Measurements from ENCODE around the gene NELFCD. TPM values are rescaled to one million over a fixed set of nuclear protein-coding genes. Genes with fewer than 3 reads are reported as not detected.

The NELFCD gene
- total and polyA plus RNA-seq, 2 donors from 2014 or later, result 50.2 to 63.4 TPM

DNA sequence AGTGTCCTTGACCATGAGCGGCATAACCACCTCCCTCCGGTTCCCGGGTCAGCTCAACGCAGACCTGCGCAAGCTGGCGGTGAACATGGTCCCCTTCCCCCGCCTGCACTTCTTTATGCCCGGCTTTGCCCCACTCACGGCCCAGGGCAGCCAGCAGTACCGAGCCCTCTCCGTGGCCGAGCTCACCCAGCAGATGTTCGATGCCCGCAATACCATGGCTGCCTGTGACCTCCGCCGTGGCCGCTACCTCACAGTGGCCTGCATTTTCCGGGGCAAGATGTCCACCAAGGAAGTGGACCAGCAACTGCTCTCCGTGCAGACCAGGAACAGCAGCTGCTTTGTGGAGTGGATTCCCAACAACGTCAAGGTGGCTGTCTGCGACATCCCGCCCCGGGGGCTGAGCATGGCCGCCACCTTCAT is 43.1 kb downstream of the NELFCD start:
- DNase-seq (no peak), FAIRE-seq (no peak)
- TF ChIP-seq, protein P1, sequence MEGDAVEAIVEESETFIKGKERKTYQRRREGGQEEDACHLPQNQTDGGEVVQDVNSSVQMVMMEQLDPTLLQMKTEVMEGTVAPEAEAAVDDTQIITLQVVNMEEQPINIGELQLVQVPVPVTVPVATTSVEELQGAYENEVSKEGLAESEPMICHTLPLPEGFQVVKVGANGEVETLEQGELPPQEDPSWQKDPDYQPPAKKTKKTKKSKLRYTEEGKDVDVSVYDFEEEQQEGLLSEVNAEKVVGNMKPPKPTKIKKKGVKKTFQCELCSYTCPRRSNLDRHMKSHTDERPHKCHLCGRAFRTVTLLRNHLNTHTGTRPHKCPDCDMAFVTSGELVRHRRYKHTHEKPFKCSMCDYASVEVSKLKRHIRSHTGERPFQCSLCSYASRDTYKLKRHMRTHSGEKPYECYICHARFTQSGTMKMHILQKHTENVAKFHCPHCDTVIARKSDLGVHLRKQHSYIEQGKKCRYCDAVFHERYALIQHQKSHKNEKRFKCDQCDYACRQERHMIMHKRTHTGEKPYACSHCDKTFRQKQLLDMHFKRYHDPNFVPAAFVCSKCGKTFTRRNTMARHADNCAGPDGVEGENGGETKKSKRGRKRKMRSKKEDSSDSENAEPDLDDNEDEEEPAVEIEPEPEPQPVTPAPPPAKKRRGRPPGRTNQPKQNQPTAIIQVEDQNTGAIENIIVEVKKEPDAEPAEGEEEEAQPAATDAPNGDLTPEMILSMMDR (IDR thresholded peaks at IDR 0.05; ENCODE audit: borderline replicate concordance, extremely low read depth, insufficient read depth), result no peak
- Histone ChIP-seq H3K9ac (ENCODE audit: low read length in 3 of 3) (no peak overlapping the region), H3K4me1 (ENCODE audit: control insufficient read depth in 2 of 3, insufficient read depth in 2 of 3, low read depth in 1 of 3, low read length in 3 of 3) (peaks cover 0 to 4% (median 2%) of the 10 kb centered on the region in 3 donors), H3K27me3 (ENCODE audit: control insufficient read depth, insufficient read depth, low read length) (no peaks in the 10 kb centered on the region), H3K27ac (ENCODE audit: low read depth in 2 of 2, low read length in 2 of 2) (no peak overlapping the region), H3K9me3 (ENCODE audit: control insufficient read depth in 2 of 3, insufficient read depth in 1 of 3, low read length in 3 of 3) (no peaks in the 10 kb centered on the region), H3K36me3 (ENCODE audit: control insufficient read depth in 2 of 3, insufficient read depth in 3 of 3, low read length in 3 of 3) (peaks cover 2 to 40% (median 17%) of the 10 kb centered on the region in 3 donors), H3K4me3 (ENCODE audit: low read length in 3 of 3) (no peak overlapping the region)
- intact Hi-C loops (cut with DNase I), result loop anchor here (10.0 kb wide), 1 partner anchor 119 kb away; no protein-coding TSS in a partner anchor

DNA sequence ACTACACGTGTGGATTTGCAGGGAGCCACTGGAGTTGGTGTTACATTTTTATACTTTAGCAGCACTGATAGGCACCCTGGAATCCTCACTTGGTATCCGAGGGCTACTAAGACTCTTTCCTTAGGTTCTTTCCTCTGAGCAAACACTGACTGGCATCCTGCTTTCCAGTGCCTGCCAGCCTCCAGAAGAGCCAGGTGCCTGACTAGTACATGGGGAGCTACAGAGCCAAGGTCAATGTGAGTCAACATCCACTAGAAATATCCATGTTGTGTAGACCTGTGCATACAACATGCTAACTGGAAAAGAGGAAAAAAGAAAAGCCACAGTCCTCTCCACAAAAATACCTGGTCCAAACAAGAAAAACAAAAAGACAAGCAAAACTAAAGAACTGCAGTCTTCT is 44.0 kb downstream of the NELFCD start:
- Histone ChIP-seq H3K36me3 (ENCODE audit: control insufficient read depth in 2 of 3, insufficient read depth in 3 of 3, low read length in 3 of 3) (peaks cover 2 to 48% (median 20%) of the 10 kb centered on the region in 3 donors), H3K9me3 (ENCODE audit: control insufficient read depth in 2 of 3, insufficient read depth in 1 of 3, low read length in 3 of 3) (no peaks in the 10 kb centered on the region), H3K27me3 (ENCODE audit: control insufficient read depth, insufficient read depth, low read length) (no peaks in the 10 kb centered on the region), H3K4me3 (ENCODE audit: low read length in 3 of 3) (no peak overlapping the region), H3K27ac (ENCODE audit: low read depth in 2 of 2, low read length in 2 of 2) (no peak overlapping the region), H3K9ac (ENCODE audit: low read length in 3 of 3) (no peak overlapping the region), H3K4me1 (ENCODE audit: control insufficient read depth in 2 of 3, insufficient read depth in 2 of 3, low read depth in 1 of 3, low read length in 3 of 3) (peaks cover 0 to 12% (median 4%) of the 10 kb centered on the region in 3 donors)
- DNase-seq, result no peak
- intact Hi-C loops (cut with DNase I), result loop anchor here (10.0 kb wide), 1 partner anchor 120 kb away; no protein-coding TSS in a partner anchor
- FAIRE-seq, result no peak
- TF ChIP-seq, protein P1 (IDR thresholded peaks at IDR 0.05; ENCODE audit: borderline replicate concordance, extremely low read depth, insufficient read depth), result no peak

DNA sequence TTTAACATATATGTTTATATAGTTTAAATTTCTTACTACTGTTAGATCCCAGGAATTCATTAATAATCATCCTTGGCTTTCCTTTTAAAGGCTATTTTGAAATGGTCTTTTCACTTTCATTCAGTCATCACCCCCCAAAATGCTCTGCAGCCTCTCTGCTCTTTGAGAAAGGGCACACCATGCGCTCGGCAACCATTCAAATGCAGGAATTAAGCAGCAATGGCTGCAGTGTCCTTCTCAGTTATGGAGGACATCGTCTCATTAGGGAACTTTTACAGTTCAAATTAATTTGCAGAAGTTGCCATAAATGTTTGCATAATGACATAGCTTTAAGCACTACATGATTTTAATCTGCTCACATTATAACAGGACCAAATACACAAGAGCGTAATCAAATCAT is 44.5 kb downstream of the NELFCD start:
- Histone ChIP-seq H3K4me1 (ENCODE audit: control insufficient read depth in 2 of 3, insufficient read depth in 2 of 3, low read depth in 1 of 3, low read length in 3 of 3) (peaks cover 0 to 12% (median 4%) of the 10 kb centered on the region in 3 donors), H3K9ac (ENCODE audit: low read length in 3 of 3) (no peak overlapping the region), H3K9me3 (ENCODE audit: control insufficient read depth in 2 of 3, insufficient read depth in 1 of 3, low read length in 3 of 3) (no peaks in the 10 kb centered on the region), H3K36me3 (ENCODE audit: control insufficient read depth in 2 of 3, insufficient read depth in 3 of 3, low read length in 3 of 3) (peaks cover 2 to 50% (median 22%) of the 10 kb centered on the region in 3 donors), H3K27ac (ENCODE audit: low read depth in 2 of 2, low read length in 2 of 2) (no peak overlapping the region), H3K27me3 (ENCODE audit: control insufficient read depth, insufficient read depth, low read length) (no peaks in the 10 kb centered on the region), H3K4me3 (ENCODE audit: low read length in 3 of 3) (no peak overlapping the region)
- DNase-seq (no peak), FAIRE-seq (no peak)
- intact Hi-C loops (cut with DNase I), result loop anchor here (10.0 kb wide), 1 partner anchor 121 kb away; no protein-coding TSS in a partner anchor
- TF ChIP-seq, protein P1 (IDR thresholded peaks at IDR 0.05; ENCODE audit: borderline replicate concordance, extremely low read depth, insufficient read depth), result no peak
